GM11168 (cell line): ENCODE results near the gene ZNF652.

Source experiments
- in situ Hi-C: fragments of 300-500 bp; cut with MboI; formaldehyde crosslinking; loops from one replicate; pipeline ENCODE4 v1.12.0; 2022; ENCODE audit warnings: low sequenced_read_pairs; ENCODE audit not compliant: unreplicated experiment

The ZNF652 gene

DNA sequence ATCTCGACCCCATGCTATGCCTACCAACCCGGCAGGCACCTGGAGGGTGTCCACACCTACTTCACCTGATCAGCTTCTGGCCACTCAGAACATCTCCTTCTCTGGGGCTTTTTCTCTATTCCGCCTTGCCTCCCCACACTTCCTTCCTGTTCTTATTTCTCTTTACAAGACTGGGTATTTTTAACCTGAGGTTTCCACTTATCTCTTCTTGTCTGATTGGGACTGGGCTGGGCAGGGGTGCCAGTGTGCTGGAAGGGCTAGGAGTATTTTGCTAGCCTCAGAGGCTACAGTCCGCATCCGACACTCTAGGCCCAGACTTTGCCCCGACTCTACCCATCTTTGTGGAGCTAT, 26.2 kb upstream of the ZNF652 start:
- in situ Hi-C loops = no loop called here

DNA sequence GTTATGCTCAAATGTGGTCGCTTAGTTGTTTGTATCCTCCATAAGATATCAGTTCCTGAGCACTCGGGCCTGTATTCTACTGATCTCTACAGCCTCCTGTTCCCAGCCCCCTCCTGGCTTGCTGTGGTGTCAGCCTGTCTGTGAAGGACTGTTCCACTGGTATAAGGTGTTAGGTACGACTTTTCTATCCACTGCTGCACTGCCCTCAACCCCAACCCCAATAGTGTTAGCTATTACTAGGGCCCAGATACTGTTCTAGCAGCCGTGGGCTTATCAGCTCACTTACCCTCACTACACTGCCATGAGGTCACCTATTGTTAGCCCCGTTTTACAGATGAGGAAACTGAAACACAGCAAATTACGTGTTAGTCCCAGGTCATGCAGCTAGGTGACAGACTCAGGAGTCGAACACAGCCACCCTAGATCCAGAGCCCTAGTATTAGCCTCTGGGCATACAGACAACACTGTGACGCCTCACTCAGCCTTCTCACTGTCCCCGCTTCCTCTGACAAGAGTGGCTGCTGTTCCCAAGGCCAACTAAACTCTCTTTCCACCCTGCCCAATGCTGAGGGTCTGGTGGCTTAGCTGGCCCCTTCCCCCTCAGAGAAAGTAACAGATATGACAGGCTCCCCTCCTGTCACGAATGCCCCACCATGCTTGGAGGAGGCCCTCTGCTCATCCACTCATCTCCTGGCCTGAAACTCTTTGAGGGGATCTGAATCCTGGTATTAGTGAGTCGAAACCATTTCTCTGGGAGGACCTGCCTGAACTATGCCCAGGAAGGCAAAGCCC, 25.6 kb upstream of the ZNF652 start:
- in situ Hi-C loops = no loop called here

DNA sequence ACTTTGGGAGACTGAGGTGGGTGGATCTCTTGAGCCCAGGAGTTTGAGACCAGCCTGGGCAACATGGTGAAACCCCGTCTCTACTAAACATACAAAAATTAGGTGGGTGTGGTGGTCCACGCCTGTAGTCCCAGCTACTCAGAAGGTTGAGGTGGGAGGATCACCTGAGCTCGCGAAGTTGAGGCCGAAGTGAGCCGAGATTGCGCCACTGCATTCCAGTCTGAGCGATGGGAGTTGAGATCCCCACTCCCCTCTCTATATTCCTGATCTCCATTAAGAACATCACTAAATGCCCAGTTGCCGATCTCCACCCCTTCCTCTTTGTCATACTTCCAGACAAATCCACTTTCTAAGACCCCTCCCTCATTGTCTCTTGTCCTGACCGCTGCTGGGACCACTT, 24.3 kb upstream of the ZNF652 start:
- in situ Hi-C loops = no loop called here

DNA sequence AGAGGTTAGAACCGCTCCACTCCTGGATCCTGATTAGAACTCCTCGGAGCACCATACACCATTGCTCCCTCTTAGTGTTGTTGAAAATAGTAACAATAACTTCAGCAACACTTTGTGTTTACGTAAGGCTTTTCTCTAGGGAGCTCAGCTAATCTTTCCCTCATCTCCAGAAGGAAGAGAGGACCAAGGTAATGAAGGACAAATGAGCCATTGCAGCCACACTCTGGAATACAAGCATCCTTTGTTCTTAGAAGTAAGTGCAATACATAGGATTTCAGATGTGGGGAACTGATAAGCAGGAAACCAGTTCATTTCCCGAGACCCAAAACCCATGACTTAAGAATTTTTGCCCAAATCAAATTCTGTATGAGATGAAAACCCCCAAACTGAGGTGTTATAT, 22.9 kb upstream of the ZNF652 start:
- in situ Hi-C loops = no loop called here

DNA sequence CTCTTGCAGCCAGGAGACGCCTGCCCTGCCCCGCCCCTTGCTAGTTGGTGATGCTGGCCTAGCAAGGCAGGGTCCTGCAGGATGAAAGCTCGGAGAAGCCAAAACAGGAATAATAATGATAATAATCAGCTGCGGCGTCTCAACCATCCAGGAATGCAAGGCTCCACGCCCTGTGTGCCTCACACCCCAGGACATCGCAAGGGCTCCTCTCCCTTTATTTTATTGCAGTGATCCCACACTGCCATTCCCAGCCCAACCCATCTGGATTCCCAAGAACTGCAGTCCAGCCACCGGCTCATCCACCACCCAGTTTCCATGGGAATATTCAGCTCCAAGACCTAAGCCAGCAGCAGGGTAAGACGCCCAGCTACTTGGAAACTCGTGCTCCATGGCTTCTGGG, 21.0 kb upstream of the ZNF652 start:
- in situ Hi-C loops = no loop called here

DNA sequence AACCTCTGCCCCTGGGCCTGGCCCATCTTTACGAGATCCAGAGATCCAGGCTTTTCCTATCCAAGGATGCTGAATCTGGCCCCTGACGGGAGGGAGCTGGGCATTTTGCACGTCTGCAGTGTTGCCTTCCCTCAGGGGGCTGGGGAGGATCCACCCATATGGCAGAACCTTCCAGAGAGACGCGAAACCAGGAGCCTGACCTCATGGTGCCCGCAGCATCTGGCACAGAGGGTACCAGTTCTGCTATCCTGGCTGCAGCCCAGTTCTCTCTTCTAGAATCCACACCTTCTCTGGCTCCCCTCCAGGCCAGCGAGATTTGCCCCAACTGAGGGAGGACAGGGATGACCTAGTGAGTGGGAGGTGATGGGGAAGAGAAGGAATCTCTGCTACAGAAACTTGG, 20.5 kb upstream of the ZNF652 start:
- in situ Hi-C loops = no loop called here

DNA sequence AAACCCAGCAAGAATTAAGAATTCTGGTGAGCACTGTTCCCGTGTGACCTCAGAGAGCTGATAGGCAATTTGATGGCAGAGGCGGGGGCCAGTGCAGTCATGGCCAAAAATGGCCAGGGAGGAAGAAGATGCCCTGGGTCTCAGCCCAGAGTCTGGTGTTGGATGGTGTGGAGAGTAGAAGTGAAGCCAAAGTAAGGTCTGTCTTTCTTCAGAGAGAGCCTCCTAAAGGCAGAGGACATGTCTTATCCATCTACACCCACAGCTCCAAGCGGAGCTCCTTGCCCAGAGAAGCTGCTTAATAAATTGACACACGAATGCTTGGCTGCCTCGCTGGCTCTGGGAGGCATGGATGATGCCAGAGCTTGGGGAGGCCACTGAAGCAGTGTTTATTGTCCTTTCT, 19.7 kb upstream of the ZNF652 start:
- in situ Hi-C loops = no loop called here

DNA sequence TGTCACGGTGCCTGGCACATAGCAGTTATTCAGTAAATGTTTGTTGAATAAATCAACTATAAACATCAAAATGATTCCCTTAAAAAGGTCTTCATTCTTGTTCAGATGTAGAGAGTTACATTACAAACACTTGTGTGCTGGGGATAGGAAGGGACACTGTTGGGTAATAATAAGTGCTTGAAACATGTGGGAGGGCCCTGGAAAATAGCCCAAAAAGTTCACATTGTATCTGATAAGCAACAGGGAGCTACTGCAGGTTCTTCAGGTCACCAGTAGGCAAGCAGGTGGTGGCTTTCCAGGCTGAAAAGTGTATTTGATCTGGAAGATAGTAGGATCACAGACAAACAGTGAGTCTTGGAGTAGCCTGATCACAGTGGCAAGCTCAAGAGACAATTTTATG, 19.0 kb upstream of the ZNF652 start:
- in situ Hi-C loops = no loop called here

DNA sequence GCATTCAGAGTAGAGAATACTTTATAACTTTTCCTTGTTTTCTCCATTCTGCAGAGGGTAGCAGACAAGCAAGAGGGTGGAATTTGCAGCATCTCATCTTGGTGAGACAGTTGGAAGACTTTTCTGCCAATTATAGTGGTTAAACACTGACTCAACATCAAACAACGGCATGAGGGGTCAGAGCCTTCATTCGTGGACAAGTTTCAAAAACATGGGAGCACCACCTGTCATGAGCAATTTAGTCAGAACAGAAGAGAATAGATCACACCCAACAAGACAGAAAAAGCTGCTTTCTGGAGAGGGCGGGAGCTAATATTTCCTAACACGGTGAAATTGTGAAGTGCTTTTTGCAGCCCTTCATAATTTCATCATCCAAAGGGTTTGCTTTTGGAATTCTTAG, 17.9 kb upstream of the ZNF652 start:
- in situ Hi-C loops = no loop called here

DNA sequence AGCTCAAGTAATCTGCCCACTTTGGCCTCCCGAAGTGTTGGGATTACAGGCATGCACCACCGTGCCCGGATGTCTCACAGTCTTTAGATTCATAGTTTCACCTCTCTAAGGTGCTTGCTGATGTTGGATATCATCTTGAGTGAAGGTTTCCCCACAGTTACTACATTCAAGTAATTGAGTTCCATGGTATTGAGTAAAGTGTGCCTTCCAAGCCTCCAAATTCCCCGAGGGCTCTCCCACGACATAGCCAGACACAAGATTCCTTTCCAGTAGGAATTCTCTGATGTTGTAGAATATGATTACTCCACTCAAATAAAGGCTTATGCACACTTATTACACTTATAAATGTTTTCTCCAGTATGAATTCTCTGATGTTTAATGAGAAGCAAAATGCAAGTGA, 16.3 kb upstream of the ZNF652 start:
- in situ Hi-C loops = no loop called here

DNA sequence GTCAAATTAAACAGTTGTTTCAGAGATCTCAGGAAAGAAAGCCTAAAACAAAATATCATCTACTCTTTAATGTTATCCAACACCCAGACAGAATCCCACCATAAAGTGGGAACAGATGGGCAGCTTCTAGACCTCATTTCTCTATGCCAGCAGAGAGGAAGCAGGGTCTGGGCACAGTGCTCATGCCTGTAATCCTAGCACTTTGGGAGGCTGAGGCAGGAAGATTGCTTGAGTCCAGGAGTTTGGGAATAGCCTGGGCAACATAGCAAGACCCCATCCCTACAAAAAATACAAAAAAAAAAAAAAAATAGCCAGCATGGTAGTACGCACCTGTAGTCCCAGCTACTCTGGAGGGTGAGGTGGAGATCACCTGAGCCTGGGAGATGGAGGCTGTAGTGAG, 13.5 kb upstream of the ZNF652 start:
- in situ Hi-C loops = no loop called here

DNA sequence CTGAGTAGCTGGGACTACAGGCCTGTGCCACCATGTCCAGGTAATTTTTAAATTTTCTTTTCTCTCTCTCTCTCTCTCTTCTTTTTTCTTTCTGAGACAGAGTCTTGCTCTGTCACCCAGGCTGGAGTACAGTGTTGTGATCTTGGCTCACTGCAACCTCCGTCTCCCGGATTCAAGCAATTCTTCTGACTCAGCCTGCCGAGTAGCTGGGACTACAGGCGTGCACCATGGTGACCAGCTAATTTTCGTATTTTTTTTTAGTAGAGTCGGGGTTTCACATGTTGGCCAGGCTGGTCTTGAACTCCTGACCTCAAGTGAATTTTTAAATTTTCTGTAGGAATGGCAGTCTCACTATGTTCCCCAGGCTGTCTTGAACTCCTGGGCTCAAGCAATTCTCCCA, 11.1 kb upstream of the ZNF652 start:
- in situ Hi-C loops = no loop called here

DNA sequence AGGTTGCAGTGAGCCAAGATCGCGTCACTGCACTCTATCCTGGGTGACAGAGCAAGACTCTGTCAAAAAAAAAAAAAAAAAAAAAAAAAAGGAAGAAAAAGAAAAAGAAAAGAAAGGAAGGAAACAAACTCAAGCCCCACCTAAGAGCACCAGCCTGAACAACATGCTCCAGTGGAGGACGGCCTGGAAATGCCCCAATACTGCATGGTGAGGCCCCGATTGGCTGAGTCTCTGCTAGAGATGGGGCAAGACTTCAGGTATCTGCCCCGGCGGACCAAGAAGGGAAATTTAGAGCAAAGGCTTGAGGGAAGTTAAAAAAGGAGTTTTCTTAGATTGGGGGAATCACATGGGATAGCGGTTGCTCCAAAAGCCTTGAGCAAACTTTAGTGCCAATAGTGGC, 10.4 kb upstream of the ZNF652 start:
- in situ Hi-C loops = no loop called here

DNA sequence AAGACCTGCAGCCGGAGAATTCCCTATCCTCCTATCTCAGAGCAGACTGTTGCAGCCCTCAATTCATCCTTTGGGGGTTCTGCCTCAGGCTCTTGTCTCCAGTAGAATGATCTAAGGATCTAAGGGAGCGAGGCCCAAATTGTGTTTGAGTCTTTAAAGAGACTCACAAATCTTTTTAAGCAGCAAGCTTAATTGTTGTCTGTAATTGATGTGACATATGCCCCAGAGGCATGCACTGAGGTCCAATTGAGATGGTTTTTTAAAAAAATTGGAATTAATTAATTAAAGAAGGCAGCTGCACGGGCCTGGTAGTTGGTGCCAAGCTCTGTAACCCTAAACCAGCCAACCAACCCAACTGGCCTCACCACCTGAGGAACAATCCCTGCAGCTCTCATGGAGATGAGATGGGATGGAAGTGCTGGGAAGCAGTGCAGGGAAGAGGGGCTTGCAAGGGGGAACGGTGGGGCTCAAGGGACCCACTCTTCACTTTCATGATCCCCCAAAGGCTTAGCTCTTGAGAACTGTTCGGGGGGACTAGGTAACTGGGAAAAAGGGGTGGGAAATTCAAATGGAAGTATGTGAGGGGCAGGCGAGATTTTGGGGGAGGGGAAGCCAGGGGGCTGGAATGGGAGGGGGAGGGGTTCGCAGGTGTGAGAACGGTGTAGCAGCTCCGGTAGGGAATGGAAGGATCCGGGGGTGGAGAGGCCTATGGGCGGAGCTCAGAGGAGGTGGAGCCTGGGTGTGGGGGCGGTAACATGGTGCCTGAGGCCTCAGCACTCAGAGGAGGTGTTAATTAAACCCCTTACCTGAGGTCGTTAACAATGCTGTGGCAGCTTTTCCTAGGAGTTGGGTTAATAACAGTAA, 9.2 kb upstream of the ZNF652 start:
- in situ Hi-C loops = no loop called here

DNA sequence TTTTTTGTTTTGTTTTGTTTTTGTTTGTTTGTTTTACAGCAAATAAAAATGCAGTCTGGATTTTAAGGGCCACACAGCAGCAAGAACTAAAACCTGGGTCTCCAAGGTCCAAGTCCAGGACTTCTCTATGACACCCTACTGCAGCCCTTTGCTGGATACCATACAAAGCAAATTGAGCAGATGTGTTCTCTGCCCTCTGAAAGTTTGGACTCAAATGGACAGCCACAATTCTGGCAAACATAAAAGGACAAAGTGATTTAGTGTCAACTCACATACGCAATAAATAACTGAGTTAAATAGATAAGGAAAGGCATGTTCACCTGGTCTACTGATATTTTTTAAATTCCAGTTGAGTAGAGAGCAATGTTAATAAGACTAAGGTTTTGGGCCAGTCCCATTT, 7.7 kb upstream of the ZNF652 start:
- in situ Hi-C loops = loop anchor here (5.0 kb wide), 1 partner anchor 52 kb away; no protein-coding TSS in a partner anchor

DNA sequence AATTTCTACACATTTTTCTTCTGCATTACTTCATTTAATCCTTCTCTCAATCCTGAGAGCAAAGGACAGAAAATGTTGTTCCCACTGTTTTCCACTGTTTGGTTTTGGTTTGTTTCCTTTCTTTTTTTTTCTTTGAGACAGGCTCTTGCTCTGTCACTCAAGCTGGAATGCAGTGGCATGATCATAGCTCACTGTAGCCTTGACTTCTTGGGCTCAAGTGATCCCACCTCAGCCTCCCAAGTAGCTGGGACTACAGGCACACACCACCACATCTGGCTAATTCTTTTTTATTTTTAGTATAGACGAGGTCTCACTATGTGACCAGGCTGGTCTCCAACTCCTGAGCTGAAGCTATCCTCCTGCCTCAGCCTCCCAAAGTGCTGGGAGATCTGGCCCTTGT, 7.0 kb upstream of the ZNF652 start:
- in situ Hi-C loops = loop anchor here (5.0 kb wide), 1 partner anchor 52 kb away; no protein-coding TSS in a partner anchor

DNA sequence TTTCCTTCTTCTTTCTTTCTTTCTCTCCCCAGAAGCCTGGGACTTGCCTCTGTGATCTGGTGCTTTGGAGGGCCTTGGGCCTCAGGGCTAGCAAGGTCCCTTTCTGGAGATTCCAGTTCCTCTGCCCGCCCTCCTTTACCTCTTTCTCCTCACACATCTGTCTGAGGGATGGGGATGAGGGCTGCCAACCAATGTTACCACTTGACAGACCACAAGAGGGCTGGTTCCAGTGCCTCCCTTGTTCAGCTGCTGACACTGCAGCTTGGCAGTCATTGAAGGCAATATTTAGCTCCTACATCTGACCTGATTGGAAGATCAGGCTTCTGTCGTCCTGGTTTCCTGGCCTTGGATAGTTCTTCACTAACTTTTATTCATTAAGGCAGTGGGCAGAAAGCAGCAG, 3.6 kb upstream of the ZNF652 start:
- in situ Hi-C loops = loop anchor here (5.0 kb wide), 1 partner anchor 48 kb away; no protein-coding TSS in a partner anchor

DNA sequence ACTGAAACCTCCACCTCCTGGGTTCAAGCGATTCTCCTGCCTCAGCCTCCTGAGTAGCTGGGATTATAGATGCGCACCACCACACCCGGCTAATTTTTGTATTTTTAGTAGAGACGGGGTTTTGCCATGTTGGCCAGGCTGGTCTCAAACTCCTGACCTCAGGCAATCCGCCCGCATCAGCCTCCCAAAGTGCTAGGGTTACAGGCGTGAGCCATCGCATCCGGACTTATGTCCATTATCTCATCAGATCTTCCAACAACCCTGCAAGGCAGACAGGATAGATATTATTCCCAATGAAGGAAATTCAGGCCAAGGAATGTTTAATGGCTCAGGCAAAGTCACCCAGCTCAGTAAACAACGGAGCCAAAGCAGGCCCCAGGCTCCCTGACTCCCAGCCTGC, 3.1 kb upstream of the ZNF652 start:
- in situ Hi-C loops = loop anchor here (5.0 kb wide), 1 partner anchor 48 kb away; no protein-coding TSS in a partner anchor

DNA sequence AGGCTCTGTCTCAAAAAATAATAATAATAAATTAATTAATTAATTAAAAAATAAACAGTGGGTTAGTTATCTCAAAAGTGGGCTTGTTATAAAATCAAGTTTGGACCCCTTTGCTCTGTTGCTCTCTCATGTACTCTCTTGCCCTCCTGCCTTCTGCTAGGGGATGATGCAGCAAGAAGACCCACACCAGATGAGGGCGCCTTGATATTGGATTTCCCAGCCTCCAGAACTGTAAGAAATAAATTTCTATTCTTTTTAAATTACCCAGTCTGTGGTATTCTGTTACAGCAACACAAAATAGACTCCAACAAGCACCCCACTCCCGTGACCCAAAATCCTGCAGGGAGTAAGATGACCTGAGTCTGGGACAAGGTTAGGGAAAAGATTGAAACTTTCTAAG, 2.1 kb upstream of the ZNF652 start:
- in situ Hi-C loops = no loop called here

DNA sequence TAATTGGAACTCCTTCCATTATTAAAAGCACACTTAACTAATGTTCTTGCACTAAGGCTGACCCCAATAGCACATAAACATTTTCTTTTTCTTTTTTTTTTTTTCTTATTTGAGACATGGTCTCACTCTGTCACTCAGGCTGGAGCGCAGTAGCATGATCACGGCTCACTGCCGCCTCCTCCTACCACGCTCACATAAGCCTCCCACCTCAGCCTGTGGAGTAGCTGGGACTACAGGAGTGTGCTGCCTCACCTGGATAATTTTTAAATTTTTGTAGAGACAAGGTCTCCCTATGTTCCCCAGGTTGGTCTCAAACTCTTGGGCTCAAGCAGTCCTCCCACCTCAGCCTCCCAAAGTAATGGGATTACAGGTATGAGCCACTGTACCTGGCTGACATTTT, 1.2 kb upstream of the ZNF652 start:
- in situ Hi-C loops = no loop called here

DNA sequence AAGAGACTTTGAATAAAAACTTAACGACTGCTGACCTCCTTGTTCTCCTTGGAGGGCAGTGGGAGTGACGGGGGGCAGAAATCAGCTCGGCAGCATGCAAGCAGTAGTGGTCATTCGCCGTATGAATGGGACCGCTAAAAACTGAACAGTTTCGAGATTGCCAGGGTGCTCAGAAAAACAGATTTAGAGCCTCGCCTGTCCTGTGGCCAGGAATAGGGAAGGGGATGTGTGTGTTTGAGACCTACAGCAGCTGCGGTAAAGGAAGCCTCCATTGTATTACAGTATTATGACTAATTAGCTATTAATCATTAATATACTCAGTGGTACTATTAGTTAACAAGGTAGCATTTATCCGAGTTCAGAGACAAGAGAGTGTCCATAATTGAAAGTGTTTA, 670 bp upstream of the ZNF652 start:
- in situ Hi-C loops = no loop called here
